ENCODE results near the gene LTB4R2.

The LTB4R2 gene

GRCh38 chr14:24267516-24267915 lies 42.4 kb upstream of the LTB4R2 start:
- TF ChIP-seq RARB (CRISPR knock-in tag; IDR thresholded peaks at IDR 0.05) = no peak
- TF ChIP-seq PATZ1 (CRISPR knock-in tag; IDR thresholded peaks at IDR 0.05; ENCODE audit: borderline replicate concordance) = no peak
- TF ChIP-seq OSR1 (CRISPR knock-in tag; IDR thresholded peaks at IDR 0.05) = no peak
- no peak for TF ChIP-seq TCF4 (CRISPR knock-in tag; IDR thresholded peaks at IDR 0.05; ENCODE audit: borderline replicate concordance)
- no peak for TF ChIP-seq ARNTL (CRISPR knock-in tag; IDR thresholded peaks at IDR 0.05; ENCODE audit: borderline replicate concordance, low read depth)
- TF ChIP-seq CREB5 (CRISPR knock-in tag; IDR thresholded peaks at IDR 0.05; ENCODE audit: low read depth) = no peak
- TF ChIP-seq ZFP3 (CRISPR knock-in tag; IDR thresholded peaks at IDR 0.05) = no peak
- no peak for TF ChIP-seq POU6F1 (CRISPR knock-in tag; IDR thresholded peaks at IDR 0.05; ENCODE audit: borderline replicate concordance, low read depth)
- no peak for TF ChIP-seq ISL1 (CRISPR knock-in tag; IDR thresholded peaks at IDR 0.05)
- no peak for ATAC-seq

- no peak for TF ChIP-seq ZNF565 (CRISPR knock-in tag; conservative IDR thresholded peaks at IDR 0.05; ENCODE audit: low read depth)
- no peak for TF ChIP-seq BACH2 (CRISPR knock-in tag; IDR thresholded peaks at IDR 0.05; ENCODE audit: borderline replicate concordance)
- TF ChIP-seq POU6F1 (CRISPR knock-in tag; IDR thresholded peaks at IDR 0.05; ENCODE audit: borderline replicate concordance, low read depth) = no peak
- no peak for TF ChIP-seq GLIS3 (CRISPR knock-in tag; IDR thresholded peaks at IDR 0.05)
- no peak for TF ChIP-seq TSHZ2 (CRISPR knock-in tag; IDR thresholded peaks at IDR 0.05)
- no peak for TF ChIP-seq CSDC2 (CRISPR knock-in tag; IDR thresholded peaks at IDR 0.05)
- TF ChIP-seq OSR1 (CRISPR knock-in tag; IDR thresholded peaks at IDR 0.05) = no peak
- TF ChIP-seq ZC3H10 (CRISPR knock-in tag; IDR thresholded peaks at IDR 0.05) = no peak
- no peak for TF ChIP-seq PATZ1 (CRISPR knock-in tag; IDR thresholded peaks at IDR 0.05; ENCODE audit: borderline replicate concordance)
- ATAC-seq = no peak
Observed at GRCh38 chr14:24268225-24268624, 41.7 kb upstream of the LTB4R2 start.

GRCh38 chr14:24269368-24269767 lies 40.6 kb upstream of the LTB4R2 start:
- no peak for ATAC-seq
- TF ChIP-seq SNAI2 (CRISPR knock-in tag; IDR thresholded peaks at IDR 0.05) (no peak), CREB5 (CRISPR knock-in tag; IDR thresholded peaks at IDR 0.05; ENCODE audit: low read depth) (no peak), ZNF8 (CRISPR knock-in tag; IDR thresholded peaks at IDR 0.05) (no peak), TOX (CRISPR knock-in tag; IDR thresholded peaks at IDR 0.05; ENCODE audit: borderline replicate concordance) (no peak), TSHZ2 (CRISPR knock-in tag; IDR thresholded peaks at IDR 0.05) (no peak), ZC3H10 (CRISPR knock-in tag; IDR thresholded peaks at IDR 0.05) (no peak), OSR1 (CRISPR knock-in tag; IDR thresholded peaks at IDR 0.05) (no peak), GLIS3 (CRISPR knock-in tag; IDR thresholded peaks at IDR 0.05) (no peak), CSDC2 (CRISPR knock-in tag; IDR thresholded peaks at IDR 0.05) (no peak), ARNTL (CRISPR knock-in tag; IDR thresholded peaks at IDR 0.05; ENCODE audit: borderline replicate concordance, low read depth) (no peak), ZFP30 (CRISPR knock-in tag; IDR thresholded peaks at IDR 0.05) (no peak), ESRRG (CRISPR knock-in tag; IDR thresholded peaks at IDR 0.05) (no peak), ZNF565 (CRISPR knock-in tag; conservative IDR thresholded peaks at IDR 0.05; ENCODE audit: low read depth) (no peak), TCF4 (CRISPR knock-in tag; IDR thresholded peaks at IDR 0.05; ENCODE audit: borderline replicate concordance) (no peak)
